Measurements from ENCODE around the gene RASA3. TPM values are rescaled to one million over a fixed set of nuclear protein-coding genes. Genes with fewer than 3 reads are reported as not detected.

Gene RASA3
- total RNA-seq, 1 experiment from 2014 or later, result 9.1 TPM

GRCh38 chr13:114088863-114089262 is 43.6 kb downstream of the RASA3 start:
- Histone ChIP-seq H3K4me2 (ENCODE audit: low read length) (no peak overlapping the region), H3K36me3 (ENCODE audit: low read depth, low read length) (no peaks in the 10 kb centered on the region), H3K79me2 (ENCODE audit: low read length) (no peaks in the 10 kb centered on the region), H3K4me3 (ENCODE audit: low read length) (no peak overlapping the region), H3F3A (ENCODE audit: low read length, unreplicated experiment) (no peaks in the 10 kb centered on the region), H3K9ac (ENCODE audit: low read length) (no peak overlapping the region), H3K27me3 (ENCODE audit: low read length) (no peaks in the 10 kb centered on the region), H2AFZ (ENCODE audit: low read length) (no peak overlapping the region), H3K27ac (ENCODE audit: low read length) (no peak overlapping the region), H3K4me1 (ENCODE audit: insufficient read depth, low read length) (no peaks in the 10 kb centered on the region), H4K20me1 (ENCODE audit: low read length) (no peaks in the 10 kb centered on the region), H3K9me3 (ENCODE audit: low read length) (no peaks in the 10 kb centered on the region), H3K9me2 (replicated peaks; ENCODE audit: low read length) (no peaks in the 10 kb centered on the region)
- no peak for DNase-seq
- no TSS peak for BruUV-seq (replicated peaks)
- ChIA-PET POLR2A (ENCODE audit: unreplicated experiment) (no interaction called here), CTCF (no interaction called here)
- TF ChIP-seq CTCF (conservative IDR thresholded peaks at IDR 0.05; ENCODE audit: low read depth, low read length) (no peak), EZH2 (IDR thresholded peaks at IDR 0.05; ENCODE audit: low read length, unreplicated experiment) (no peak), EZH2phosphoT487 (IDR thresholded peaks at IDR 0.05; ENCODE audit: borderline replicate concordance, low read length) (no peak)
- ATAC-seq, result no peak
- intact Hi-C loops (cut with micrococcal nuclease), result no loop called here

DNA sequence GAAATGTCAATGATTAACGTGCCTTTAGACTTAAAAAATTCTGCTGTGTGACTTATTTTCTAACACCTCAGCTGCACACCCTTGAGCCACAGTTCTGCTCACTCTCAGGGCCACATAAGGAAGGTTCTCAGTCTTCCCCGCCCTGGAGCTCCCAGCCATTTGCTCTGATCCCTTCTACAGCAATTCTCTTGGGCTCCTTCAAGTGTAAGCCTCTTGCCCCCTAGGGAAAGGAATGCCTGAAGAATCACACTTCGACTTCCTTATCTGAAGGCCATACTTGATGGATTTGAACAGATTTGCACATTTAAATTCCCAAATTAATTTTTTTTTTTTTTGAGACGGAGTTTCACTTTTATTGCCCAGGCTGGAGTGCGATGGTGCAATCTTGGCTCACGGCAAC is 44.2 kb downstream of the RASA3 start:
- Histone ChIP-seq H3K36me3 (ENCODE audit: low read depth, low read length) (no peaks in the 10 kb centered on the region), H3K9ac (ENCODE audit: low read length) (no peak overlapping the region), H3K27ac (ENCODE audit: low read length) (no peak overlapping the region), H3K27me3 (ENCODE audit: low read length) (no peaks in the 10 kb centered on the region), H3K4me3 (ENCODE audit: low read length) (no peak overlapping the region), H3K79me2 (ENCODE audit: low read length) (no peaks in the 10 kb centered on the region), H3K9me3 (ENCODE audit: low read length) (no peaks in the 10 kb centered on the region), H4K20me1 (ENCODE audit: low read length) (no peaks in the 10 kb centered on the region), H3K9me2 (replicated peaks; ENCODE audit: low read length) (no peaks in the 10 kb centered on the region), H3K4me1 (ENCODE audit: insufficient read depth, low read length) (no peaks in the 10 kb centered on the region), H3K4me2 (ENCODE audit: low read length) (no peak overlapping the region), H2AFZ (ENCODE audit: low read length) (no peak overlapping the region), H3F3A (ENCODE audit: low read length, unreplicated experiment) (no peaks in the 10 kb centered on the region)
- no peak for TF ChIP-seq EZH2 (IDR thresholded peaks at IDR 0.05; ENCODE audit: low read length, unreplicated experiment)
- TF ChIP-seq EZH2phosphoT487 (IDR thresholded peaks at IDR 0.05; ENCODE audit: borderline replicate concordance, low read length), result no peak
- TF ChIP-seq CTCF (conservative IDR thresholded peaks at IDR 0.05; ENCODE audit: low read depth, low read length), result no peak
- intact Hi-C loops (cut with micrococcal nuclease), result no loop called here
- BruUV-seq (replicated peaks), result no TSS peak
- DNase-seq, result no peak
- no peak for ATAC-seq
- ChIA-PET CTCF (interaction anchor here (0.6 kb wide), 1 partner anchor 89 kb away, joined by 3 read pairs; no protein-coding TSS in a partner anchor), POLR2A (ENCODE audit: unreplicated experiment) (no interaction called here)

- POLR2A ChIA-PET (ENCODE audit: unreplicated experiment), result interaction anchor here (0.6 kb wide), 1 partner anchor 32 kb away, joined by 11 read pairs; no protein-coding TSS in a partner anchor
- DNase-seq, result no peak
- no peak overlapping the region for H3K4me2 ChIP-seq (ENCODE audit: low read length)
- ATAC-seq, result no peak
- CTCF ChIA-PET, result no interaction called here
- H3K4me1 ChIP-seq (ENCODE audit: insufficient read depth, low read length), result no peaks in the 10 kb centered on the region
- H4K20me1 ChIP-seq (ENCODE audit: low read length), result no peaks in the 10 kb centered on the region
- TF ChIP-seq EZH2phosphoT487 (IDR thresholded peaks at IDR 0.05; ENCODE audit: borderline replicate concordance, low read length), result no peak
- no peak for TF ChIP-seq CTCF (conservative IDR thresholded peaks at IDR 0.05; ENCODE audit: low read depth, low read length)
- no peak for TF ChIP-seq EZH2 (IDR thresholded peaks at IDR 0.05; ENCODE audit: low read length, unreplicated experiment)
- no peaks in the 10 kb centered on the region for H3K79me2 ChIP-seq (ENCODE audit: low read length)
- no peak overlapping the region for H2AFZ ChIP-seq (ENCODE audit: low read length)
- no peak overlapping the region for H3K27ac ChIP-seq (ENCODE audit: low read length)
- no peaks in the 10 kb centered on the region for H3K36me3 ChIP-seq (ENCODE audit: low read depth, low read length)
- no peak overlapping the region for H3K9ac ChIP-seq (ENCODE audit: low read length)
- H3K27me3 ChIP-seq (ENCODE audit: low read length), result no peaks in the 10 kb centered on the region
- BruUV-seq (replicated peaks), result no TSS peak
- no peaks in the 10 kb centered on the region for H3F3A ChIP-seq (ENCODE audit: low read length, unreplicated experiment)
- no peaks in the 10 kb centered on the region for H3K9me2 ChIP-seq (replicated peaks; ENCODE audit: low read length)
- no peaks in the 10 kb centered on the region for H3K9me3 ChIP-seq (ENCODE audit: low read length)
- no peak overlapping the region for H3K4me3 ChIP-seq (ENCODE audit: low read length)
- intact Hi-C loops (cut with micrococcal nuclease), result no loop called here
Observed at GRCh38 chr13:114087430-114087829, 45.0 kb downstream of the RASA3 start.
